Esophagus squamous epithelium (tissue), 5 donors: ENCODE measurements around the gene LRRC28. TPM values are rescaled to one million over a fixed set of nuclear protein-coding genes. Genes with fewer than 3 reads are reported as not detected.

Experiments used
- DNase-seq: peaks from one replicate; lab custom pipeline; 2025; lab: John Stamatoyannopoulos, UW
- H3K27ac ChIP-seq, 4 donors: fragments of 200-600 bp; sonication (generic); one replicate each; pipeline ENCODE4 v1.5.1; 2016 to 2019; ENCODE audit warnings: mild to moderate bottlenecking in 1 of 4
- H3K27me3 ChIP-seq, 4 donors: fragments of 200-600 bp; sonication (generic); 1 replicate in 3 of 4; 2 replicates in 1 of 4; pipeline versions ENCODE4 v1.5.1 to v1.6.0; 2017 to 2021; ENCODE audit warnings: antibody characterized with exemption in 1 of 4
- H3K36me3 ChIP-seq, 3 donors: fragments of 200-600 bp; sonication (generic); one replicate each; pipeline ENCODE4 v1.5.1; 2016 to 2019
- H3K4me1 ChIP-seq, 3 donors: fragments of 200-600 bp; sonication (generic); one replicate each; pipeline ENCODE4 v1.5.1; 2017 to 2019
- H3K4me3 ChIP-seq, 4 donors: fragments of 200-600 bp; sonication (generic); 1 replicate in 3 of 4; 2 replicates in 1 of 4; pipeline ENCODE4 v1.5.1; 2016 to 2019; ENCODE audit warnings: mild to moderate bottlenecking in 2 of 4, moderate library complexity in 1 of 4
- H3K9me3 ChIP-seq, 3 donors: fragments of 200-600 bp; sonication (generic); one replicate each; pipeline ENCODE4 v1.5.1; 2016 to 2019
- CTCF ChIP-seq, 6 experiments: fragments of 450-650 bp in 4 of 6; fragments of 200-600 bp in 2 of 6; sonication (generic) in 2 of 6; IDR thresholded peaks; one replicate each; pipeline ENCODE4 v1.5.1; 2016 to 2019; ENCODE audit warnings: antibody characterized with exemption in 6 of 6, mild to moderate bottlenecking in 4 of 6, moderate library complexity in 4 of 6
- POLR2A ChIP-seq, 4 donors: fragments of 450-650 bp; IDR thresholded peaks; one replicate each; pipeline ENCODE4 v1.6.1; 2017; ENCODE audit warnings: antibody characterized with exemption in 4 of 4, mild to moderate bottlenecking in 4 of 4, moderate library complexity in 3 of 4
- WGBS, 2 donors: methylation state at CpG; one replicate each; pipeline ENCODE4 v1.1.5; 2018; 5-methylcytosine and 5-hydroxymethylcytosine counted together
- intact Hi-C: fragments of 100-400 bp; cut with DNase I; formaldehyde crosslinking; loops from one replicate; pipeline ENCODE4 v1.15.0; 2022
- total RNA-seq, 4 donors: library from RNA; depleted of rRNA; stranded (reverse); fragments of >200 nt; gene quantifications; one replicate each; pipeline ENCODE4 v1.1.0, GENCODE V29; 2016
- donor health status: DM: yes; HTN: yes; CAD: no.

The LRRC28 gene
- total RNA-seq, 4 donors from 2014 or later: 31.7 to 41.7 (median 34.6) TPM

- WGBS, 2 donors: 4 to 5% methylated on average over 14 of the region's 14 CpGs
- H3K36me3 ChIP-seq: peaks cover 0 to 7% (median 0%) of the 10 kb centered on the region in 3 donors
- intact Hi-C loops: no loop called here
- no peak for DNase-seq
- peak within 1 kb of the TSS; percentile 90 to 97 (median 96) for H3K27ac ChIP-seq
- H3K4me3 ChIP-seq: peak within 1 kb of the TSS; percentile 72 to 92 (median 89)
- peaks cover 13 to 66% (median 22%) of the 10 kb centered on the region in 3 donors for H3K4me1 ChIP-seq
- TF ChIP-seq POLR2A (IDR thresholded peaks at IDR 0.05) (peak in 1 of 4 donors; percentile 25), CTCF (IDR thresholded peaks at IDR 0.05) (no peak)
- no peaks in the 10 kb centered on the region for H3K27me3 ChIP-seq
- no peaks in the 10 kb centered on the region for H3K9me3 ChIP-seq
Observed at GRCh38 chr15:99249270-99249841, 1.9 kb upstream of the LRRC28 start, which contains the start of gene TTC23. TSS of gene TTC23 (minus strand) at chr15:99249581. CDS start at chr15:99228712, 20,869 bp downstream.

GRCh38 chr15:99250001-99250400 lies 1.3 kb upstream of the LRRC28 start:
- no peaks in the 10 kb centered on the region for H3K27me3 ChIP-seq
- 20 to 33% methylated on average over 4 of the region's 4 CpGs for WGBS, 2 donors
- DNase-seq: no peak
- peaks cover 0 to 3% (median 0%) of the 10 kb centered on the region in 3 donors for H3K36me3 ChIP-seq
- intact Hi-C loops: no loop called here
- H3K27ac ChIP-seq: peak overlapping the region; percentile 90 to 97 (median 96)
- H3K9me3 ChIP-seq: no peaks in the 10 kb centered on the region
- peaks cover 13 to 68% (median 22%) of the 10 kb centered on the region in 3 donors for H3K4me1 ChIP-seq
- no peak for TF ChIP-seq POLR2A (IDR thresholded peaks at IDR 0.05)
- no peak for TF ChIP-seq CTCF (IDR thresholded peaks at IDR 0.05)
- H3K4me3 ChIP-seq: peak overlapping the region; percentile 72 to 92 (median 89)

- Histone ChIP-seq H3K27me3 (no peaks in the 10 kb centered on the region), H3K27ac (peak overlapping the region; percentile 90 to 97 (median 96)), H3K36me3 (no peaks in the 10 kb centered on the region), H3K4me1 (peaks cover 13 to 68% (median 22%) of the 10 kb centered on the region in 3 donors), H3K4me3 (peak overlapping the region; percentile 72 to 92 (median 89)), H3K9me3 (no peaks in the 10 kb centered on the region)
- WGBS, 2 donors: 15 to 16% methylated on average over 7 of the region's 7 CpGs
- intact Hi-C loops: no loop called here
- TF ChIP-seq CTCF (IDR thresholded peaks at IDR 0.05): no peak
- TF ChIP-seq POLR2A (IDR thresholded peaks at IDR 0.05): no peak
- DNase-seq: no peak
Observed at GRCh38 chr15:99250494-99250856, 806 bp upstream of the LRRC28 start.

GRCh38 chr15:99252326-99252725 lies 1.0 kb downstream of the LRRC28 start:
- peak overlapping the region in 3 of 4 donors; percentile 86 to 92 (median 92) for H3K4me3 ChIP-seq
- WGBS, 2 donors: 63 to 70% methylated on average over 7 of the region's 7 CpGs
- H3K9me3 ChIP-seq: no peaks in the 10 kb centered on the region
- no peak for TF ChIP-seq POLR2A (IDR thresholded peaks at IDR 0.05)
- no peak for TF ChIP-seq CTCF (IDR thresholded peaks at IDR 0.05)
- DNase-seq: no peak
- peaks cover 0 to 17% (median 0%) of the 10 kb centered on the region in 3 donors for H3K36me3 ChIP-seq
- intact Hi-C loops: no loop called here
- H3K27ac ChIP-seq: peak overlapping the region in 1 of 4 donors; percentile 97
- H3K4me1 ChIP-seq: peaks cover 13 to 56% (median 22%) of the 10 kb centered on the region in 3 donors
- H3K27me3 ChIP-seq: no peaks in the 10 kb centered on the region

- 78 to 87% methylated on average over 3 of the region's 6 CpGs for whole genome bisulfite sequencing, 2 donors
- Histone ChIP-seq H3K9me3 (no peaks in the 10 kb centered on the region), H3K27ac (no peak overlapping the region), H3K27me3 (no peaks in the 10 kb centered on the region), H3K4me1 (peaks cover 8 to 44% (median 14%) of the 10 kb centered on the region in 3 donors), H3K4me3 (no peak overlapping the region), H3K36me3 (peaks cover 0 to 22% (median 0%) of the 10 kb centered on the region in 3 donors)
- TF ChIP-seq POLR2A (IDR thresholded peaks at IDR 0.05) (no peak), CTCF (IDR thresholded peaks at IDR 0.05) (no peak)
- DNase-seq: no peak
- intact Hi-C loops: no loop called here
Observed at GRCh38 chr15:99253381-99254090, 2.3 kb downstream of the LRRC28 start.
